NCI-H2081 treated with DMSO at 0.1 percent for 48 hours (cell line): ENCODE results near the gene SARNP.

Source experiments
- DNase-seq: peaks from one replicate; lab custom pipeline; 2025; lab: John Stamatoyannopoulos, UW

Gene SARNP

DNA sequence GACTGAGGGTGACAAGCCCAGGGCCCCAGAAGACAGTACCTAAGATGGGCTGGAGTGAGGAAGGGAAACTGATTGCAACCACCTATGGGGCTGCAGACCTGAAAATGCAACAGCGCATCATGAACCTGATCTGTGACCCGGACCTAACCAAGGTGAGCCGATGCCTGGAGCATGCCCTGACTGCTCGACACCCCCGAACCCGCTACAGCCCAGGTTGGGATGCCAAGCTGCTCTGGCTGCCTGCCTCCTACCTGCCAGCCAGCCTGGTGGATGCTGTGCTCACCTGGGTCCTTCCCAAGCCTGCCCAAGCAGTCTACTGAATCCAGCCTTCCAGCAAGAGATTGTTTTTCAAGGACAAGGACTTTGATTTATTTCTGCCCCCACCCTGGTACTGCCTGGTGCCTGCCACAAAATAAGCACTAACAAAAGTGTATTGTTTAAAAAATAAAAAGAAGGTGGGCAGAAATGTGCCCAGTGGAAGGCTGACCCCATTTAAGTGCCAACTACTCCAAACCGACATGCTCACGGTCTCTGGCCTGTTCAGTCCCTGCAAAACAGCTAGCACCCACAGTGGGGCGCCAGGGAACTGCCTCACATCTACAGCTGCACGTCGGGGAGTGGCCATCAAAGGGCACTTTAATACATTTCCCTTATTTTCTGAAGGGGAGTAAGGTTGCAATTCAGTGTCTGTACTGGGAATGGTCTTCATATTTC, 93.1 kb downstream of the SARNP start:
- no peak for DNase-seq

DNA sequence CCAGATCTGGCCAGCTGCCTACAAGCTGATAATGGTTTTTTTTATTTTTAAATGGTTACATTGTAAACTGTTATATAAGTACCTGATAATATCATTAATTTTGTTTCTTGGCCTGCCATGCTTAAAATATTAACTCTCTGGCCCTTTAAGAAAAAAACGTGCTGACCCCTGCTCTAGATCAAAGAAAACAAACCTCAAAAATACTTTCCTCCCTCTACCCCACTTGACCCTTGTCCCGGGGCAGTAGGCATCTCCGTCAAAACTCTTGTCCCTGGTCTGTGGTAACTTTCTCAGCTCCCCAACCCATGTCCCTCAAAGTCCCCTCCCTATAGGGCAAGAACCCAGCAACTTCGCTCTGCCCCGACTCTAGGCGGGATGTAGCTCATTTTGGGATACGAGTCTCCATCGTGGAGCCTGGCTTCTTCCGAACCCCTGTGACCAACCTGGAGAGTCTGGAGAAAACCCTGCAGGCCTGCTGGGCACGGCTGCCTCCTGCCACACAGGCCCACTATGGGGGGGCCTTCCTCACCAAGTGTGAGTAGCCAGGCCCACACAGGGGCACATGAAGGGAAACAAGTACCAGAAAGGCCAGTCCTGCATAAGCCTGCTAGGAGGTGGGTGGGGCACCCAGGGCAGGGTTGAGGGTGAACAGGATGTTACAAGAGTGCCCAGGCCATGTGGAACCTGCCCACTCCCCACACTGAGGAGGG, 93.9 kb downstream of the SARNP start:
- no peak for DNase-seq

DNA sequence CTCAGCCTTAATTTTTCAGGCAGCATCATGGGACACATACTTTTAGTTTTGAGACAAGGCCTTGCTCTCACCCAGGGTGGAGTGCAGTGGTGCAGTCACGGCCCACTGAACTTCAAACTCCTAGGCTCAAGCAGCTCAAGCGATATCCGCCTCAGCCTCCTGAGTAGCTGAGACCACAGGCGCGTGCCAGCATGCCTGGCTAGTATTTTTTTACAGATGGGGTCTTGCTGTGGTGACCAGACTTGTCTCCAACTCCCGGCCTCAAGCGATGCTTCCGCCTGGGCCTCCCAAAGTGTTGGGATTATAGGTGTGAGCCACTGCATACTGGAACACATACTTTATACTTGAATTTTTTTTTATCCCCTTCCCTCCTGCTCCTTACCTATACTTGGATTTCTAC, 94.6 kb downstream of the SARNP start:
- no peak for DNase-seq

DNA sequence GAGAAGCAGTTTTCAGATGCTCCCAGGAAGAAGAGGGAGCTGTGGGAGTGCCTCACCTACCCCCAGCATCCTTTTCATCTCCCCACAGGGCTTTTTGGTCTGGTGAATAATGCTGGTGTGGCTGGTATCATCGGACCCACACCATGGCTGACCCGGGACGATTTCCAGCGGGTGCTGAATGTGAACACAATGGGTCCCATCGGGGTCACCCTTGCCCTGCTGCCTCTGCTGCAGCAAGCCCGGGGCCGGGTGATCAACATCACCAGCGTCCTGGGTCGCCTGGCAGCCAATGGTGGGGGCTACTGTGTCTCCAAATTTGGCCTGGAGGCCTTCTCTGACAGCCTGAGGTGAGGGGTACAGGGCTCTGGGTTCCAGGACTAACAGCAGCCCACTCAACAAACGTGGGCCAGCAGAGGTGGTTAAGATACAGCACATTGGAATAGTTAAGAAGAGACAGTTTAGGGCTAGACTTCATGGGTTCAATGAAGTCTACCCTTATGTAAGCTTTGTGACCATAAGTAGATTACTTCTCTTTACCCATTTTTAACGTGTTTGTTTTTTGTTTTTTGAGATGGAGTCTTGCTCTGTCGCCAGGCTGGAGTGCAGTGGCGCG, 95.8 kb downstream of the SARNP start:
- no peak for DNase-seq

DNA sequence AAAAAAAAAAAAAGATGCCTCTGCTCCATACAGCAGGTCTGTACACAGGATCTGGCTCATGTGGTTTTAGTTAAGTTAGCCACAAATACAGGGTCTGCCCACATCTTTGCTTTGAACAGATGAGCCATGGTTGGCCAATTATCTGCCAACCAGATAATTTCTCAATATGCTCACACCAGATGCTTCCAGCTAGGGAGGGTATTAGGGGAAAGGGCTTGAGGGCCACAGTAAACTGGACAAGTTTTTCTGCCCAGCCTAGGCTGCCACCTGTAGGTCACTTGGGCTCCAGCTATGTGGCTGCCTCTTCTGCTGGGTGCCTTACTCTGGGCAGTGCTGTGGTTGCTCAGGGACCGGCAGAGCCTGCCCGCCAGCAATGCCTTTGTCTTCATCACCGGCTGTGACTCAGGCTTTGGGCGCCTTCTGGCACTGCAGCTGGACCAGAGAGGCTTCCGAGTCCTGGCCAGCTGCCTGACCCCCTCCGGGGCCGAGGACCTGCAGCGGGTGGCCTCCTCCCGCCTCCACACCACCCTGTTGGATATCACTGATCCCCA, 96.6 kb downstream of the SARNP start:
- DNase-seq: no peak

DNA sequence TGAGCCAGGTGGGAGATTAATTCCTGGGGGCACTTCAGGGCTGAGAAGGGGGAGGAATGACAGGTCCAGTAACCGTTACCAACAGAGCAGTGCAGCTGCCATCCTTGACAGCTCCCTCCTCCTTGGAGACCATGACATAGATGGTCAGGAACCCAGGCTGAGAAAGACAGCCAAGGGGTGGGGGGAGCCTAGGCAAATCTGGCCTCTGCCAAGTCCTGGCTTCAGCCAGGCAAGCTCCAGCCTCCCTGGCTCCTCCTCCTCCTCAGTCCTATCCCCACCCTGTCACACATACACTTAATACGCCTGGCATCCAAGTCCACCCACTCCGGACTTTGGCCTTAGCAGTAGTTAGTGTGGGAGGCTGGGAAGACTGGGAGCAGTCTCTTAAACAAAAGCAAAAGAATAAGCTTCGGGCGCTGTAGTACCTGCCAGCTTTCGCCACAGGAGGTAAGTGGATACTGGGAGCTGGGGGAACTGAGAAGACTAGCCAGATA, 97.4 kb downstream of the SARNP start, which contains the start of gene RDH5:
Gene RDH5 (plus strand): TSS at position 323 of the 494 bp plus-strand sequence. CDS start 792 bp downstream, outside the sequence.
- DNase-seq: no peak

DNA sequence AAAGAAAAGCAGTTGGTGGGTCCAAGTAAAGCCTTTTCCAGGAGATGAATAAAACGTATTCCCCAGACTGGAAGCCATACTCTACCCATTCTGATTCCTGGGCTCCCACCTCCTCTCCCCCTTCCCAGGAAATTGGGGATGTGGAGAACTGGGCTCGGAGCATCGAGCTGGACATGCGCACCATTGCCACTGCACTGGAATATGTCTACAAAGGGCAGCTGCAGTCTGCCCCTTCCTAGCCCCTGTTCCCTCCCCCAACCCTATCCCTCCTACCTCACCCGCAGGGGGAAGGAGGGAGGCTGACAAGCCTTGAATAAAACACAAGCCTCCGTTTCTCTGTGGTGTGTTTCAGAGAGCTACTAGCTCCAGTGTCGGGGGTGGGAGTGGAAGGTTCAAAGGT, 98.2 kb downstream of the SARNP start:
- no peak for DNase-seq

DNA sequence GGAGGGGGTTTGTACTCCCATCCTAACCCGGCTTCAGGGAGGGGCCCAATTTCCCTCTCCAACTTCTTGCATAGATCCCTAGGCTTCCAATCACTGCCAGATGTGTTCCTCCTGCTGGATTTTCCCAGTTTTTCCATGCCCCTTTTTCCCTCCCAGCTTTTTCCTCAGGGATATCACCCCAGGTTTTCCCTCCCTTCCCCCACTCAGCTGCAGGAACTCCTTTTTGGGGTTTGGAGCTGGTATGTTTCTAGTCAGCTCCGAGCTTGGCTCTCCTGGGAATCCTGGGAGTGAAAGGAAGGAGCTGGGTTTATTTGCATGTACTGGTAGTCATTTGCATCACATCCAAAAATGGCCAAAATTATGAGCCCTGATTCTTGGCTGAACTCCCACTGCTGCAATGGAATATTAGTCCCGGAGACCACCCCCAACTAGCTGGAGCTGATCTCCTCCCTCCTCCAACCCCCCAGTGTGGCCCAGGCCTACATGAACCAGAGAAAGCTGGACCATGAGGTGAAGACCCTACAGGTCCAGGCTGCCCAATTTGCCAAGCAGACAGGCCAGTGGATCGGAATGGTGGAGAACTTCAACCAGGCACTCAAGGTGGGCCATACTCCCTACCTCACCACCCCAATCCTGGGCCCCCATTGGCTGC, 98.8 kb downstream of the SARNP start:
- DNase-seq: no peak

DNA sequence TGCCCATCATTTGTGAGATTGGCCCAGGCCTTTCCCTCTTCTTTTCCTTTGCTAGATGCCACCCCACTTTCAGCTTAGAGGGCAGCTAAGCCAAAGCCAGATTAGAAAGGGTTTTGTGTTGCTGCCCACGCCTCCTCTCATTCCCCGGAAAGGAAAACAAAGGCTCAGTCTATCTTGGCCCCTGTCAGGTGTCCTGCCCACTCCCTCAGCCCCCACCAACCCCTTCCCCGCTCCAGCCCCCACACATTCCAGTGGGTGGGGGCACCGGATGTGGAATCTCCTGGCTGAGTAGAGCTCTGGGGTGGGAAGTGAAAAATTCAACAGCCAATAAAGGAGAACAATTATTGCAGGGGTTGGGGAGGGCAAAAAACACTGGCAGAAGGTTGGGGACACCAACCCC, 99.5 kb downstream of the SARNP start:
- no peak for DNase-seq

DNA sequence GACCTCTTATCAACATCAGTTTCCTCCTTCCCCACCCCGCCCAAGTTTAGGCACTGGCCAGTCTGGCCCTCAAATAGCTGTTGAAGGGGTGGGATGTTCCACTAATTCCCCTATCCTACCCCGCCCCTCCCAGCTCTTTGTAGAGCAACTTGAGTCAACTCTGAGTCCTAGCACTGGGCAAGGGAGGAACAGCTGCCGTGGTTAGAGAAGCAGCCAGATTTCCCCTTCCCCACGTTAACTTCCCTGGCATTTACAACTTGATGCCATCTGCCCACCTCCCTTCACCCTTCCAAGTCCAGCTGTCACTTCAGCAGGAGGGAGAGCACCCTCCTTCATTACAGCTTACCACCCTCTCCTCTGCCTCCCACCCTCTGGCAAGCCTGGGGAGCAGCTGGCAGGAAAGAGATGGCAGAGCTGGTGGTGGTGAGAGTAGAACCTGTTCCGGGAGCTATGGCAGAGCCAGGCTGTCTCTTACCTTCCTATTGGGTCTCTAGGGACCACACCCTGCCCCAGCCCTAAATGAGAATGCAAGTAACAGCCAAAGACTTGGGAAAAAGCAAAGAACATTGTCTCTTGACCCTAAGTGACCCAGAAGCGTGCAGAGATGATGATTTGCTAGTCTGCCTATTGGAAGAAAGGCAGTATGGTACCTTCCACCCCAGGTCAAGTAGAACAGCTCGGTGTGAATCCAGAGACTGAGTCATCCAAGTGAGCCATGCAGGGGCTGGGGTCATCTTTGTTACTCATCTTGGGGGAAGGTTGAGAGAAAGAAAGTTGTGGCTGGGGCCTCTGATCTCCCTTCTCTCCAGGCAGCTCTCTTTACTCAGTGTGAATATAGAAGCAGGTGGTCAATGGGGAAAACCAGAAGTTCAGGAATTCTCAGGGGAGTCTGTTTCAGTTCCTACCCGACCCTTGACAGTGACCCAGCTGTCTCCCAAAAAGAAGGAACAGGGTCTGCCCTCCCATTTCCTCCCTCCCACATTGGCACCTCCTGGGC, 100.2 kb downstream of the SARNP start:
- no peak for DNase-seq

DNA sequence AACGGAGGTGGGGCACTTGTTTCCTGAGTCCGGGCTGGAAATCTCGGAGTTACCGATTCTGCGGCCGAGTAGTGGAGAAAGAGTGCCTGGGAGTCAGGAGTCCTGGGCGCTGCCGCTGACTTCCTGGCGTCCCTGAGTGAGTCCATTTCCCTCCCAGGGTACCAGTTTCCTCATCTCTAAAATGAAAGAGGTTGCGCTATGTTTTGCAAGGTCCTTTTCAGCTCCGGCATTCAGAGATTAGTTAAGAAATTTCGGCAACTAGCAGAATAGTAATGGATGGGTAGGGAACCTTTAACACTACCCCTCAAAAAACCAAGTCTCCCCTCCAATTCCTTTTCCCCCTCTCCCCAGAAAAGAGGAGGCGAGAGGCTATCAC, 101.0 kb downstream of the SARNP start:
- no peak for DNase-seq

DNA sequence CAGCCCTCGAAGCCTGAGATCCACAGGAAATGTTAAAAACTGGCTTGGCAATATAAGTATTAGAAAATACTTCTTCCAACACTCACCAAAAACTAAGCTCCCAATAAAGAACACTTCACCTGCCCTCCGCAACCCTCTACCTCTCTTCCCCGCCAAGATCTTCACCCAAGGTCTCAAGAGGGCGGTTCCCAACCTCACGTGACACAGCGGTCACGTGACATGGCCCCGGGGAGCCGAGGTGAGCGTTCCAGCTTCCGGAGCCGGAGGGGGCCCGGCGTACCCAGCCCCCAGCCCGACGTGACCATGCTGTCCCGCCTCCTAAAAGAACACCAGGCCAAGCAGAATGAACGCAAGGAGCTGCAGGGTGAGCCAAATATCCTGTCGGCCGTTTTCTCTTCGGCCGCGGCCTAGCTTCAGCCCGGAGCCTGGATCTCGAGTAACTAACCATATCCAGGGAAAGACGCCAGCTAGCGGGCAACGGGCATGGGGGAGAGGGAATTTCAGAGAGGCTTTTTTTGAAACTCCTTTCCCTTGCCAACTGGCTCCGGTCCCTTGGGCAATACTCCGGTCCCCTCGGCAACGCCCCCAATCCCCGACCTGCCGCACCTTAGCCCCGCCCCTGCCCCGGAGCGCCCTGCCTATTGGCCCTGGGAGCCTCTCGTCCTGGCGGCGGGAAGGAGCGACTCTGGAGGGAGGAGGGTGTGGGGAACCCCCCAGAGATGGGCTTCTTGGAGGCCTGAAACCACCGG, 101.5 kb downstream of the SARNP start, which contains the start of gene BLOC1S1:
Gene BLOC1S1 (plus strand): TSS at position 214 of the 749 bp plus-strand sequence. CDS start 6 bp downstream, at position 220.
- peak; percentile 74 for DNase-seq

DNA sequence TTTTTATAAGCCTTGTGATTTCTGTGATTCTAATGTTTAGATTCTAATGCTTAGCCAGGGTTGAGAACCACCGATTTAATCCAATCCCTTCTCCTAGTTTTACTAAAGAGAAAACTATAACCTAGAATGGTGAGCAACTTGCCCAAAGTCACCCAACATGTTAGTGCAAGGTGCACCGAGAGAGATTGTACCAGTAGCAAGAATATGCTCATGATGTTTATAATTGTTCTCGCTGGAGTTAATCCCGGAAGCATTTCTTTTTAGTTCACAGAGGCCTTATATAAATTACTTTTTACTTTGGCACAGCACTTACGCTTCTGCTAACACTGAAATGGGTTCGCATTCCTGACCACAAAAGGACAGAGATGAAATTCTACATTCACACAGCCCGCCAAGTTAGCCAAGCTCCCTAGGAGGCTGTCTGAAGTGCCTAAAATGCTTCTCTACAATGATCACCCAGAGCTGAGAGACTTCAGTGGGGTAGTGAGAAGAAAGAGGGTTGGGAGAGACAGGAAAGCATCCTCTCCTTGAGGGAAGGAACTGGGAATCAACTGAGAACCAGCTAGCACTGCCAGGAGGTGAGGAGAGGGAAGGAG, 102.3 kb downstream of the SARNP start:
- DNase-seq: no peak

DNA sequence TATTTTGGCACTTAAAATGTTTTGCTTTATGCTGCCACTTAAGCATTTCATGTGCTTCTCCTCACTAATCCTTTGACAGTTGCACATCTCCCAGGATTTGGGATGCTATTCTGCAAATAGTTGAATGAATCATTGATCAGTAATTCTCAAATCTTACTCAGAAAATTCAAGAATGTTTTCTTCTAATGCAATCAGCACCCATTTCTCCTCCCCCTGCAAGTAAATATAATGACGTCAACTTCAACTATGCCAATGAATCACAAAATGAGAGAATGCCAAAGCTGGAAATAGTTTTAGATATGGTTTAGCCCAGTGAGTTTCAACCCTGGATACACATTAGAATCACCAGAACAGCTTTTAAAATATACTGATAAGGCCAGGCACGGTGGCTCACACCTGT, 103.8 kb downstream of the SARNP start:
- DNase-seq: no peak

DNA sequence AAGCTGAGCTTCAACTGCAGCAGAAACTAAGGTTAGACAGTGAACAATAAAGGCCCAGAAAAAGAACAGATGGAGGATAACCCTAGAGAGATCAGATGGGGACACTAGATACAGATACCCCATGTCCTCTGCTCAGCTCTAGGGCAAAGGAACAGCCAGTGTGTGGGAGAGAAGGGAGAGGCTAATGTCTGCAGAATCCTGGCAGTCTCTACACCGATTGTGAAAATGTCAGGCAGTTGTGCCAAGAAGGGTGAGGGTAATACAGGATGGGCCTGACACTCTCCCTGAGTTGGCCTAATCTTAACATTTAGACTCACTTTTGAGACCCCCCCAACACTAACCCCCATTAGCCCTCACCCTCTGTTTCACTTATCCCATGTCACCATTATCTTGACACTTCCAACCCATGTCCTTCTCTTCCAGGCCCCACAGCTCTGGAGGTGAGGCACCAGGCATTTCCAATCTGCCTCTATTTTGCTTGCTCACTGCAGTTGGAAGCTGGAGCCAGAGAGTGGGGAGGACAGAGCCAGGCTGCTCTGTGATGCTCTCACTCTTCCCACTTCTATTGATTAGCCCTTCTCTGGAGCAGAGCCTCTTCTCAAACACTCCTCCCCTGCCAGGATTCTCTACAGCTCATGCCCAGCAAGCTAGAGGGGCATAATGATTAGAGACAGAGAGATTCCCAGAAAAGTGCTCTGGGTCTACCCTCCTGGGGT, 104.7 kb downstream of the SARNP start:
- DNase-seq: no peak

DNA sequence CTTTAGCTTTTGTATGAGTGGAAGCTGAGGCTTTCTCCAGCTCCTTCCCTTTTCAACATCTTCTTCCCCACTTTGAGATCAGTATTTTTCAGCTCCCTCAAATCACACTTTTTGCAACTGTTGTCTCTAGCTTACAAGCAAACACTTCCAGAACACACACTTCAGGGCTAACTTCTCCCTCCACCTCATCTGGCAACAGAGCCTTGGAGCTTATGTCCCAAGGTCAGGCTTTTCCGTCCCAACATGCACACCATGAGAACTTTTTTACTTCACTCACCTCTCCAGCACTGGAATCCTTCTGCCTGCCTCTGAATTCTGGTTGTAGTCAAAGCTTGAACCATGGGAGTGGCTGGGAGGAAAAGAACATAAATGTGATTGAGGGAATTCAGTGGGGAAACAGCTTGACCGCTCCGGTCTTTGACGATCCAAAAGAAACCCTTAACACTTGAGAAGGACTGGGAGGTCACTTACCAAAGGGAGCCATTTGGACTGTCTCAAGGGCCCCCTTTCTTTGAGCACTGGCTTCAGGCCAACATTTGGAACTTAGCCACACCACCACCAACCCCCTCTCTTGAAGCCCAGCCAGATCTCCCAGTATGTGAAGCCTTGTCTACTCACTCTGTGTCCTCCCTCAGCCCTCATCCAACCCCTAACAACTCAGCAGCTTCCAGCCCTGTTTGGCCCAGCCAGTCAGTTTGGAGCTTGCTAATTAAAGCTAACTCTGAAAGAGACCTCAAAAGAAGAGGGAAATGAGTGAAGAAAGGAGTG, 105.6 kb downstream of the SARNP start:
- DNase-seq: no peak

DNA sequence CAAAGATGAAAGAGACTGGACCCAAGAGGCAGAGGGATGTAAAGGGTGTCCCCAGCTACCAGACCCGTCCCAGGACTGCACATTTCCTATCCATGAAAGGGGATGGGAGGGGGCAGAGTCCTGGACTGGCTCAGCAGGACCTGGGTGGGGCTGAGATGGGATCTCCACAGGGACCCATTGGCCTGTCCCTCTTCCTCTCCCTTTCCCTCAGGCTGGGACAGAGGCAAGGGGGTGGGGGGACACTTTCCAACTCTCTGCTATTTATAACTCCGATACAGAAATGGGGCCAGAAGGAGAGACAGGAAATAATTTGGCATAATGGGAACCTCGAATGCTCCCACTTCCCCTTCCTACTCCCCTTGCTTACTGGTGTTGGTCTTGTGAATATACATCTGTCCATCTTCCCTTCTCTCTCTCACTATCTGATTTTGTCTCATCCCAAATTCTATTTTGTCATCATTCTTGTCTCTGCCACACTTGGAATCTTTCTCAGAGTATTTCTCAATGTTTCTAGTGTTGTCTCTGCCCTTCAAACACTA, 108.8 kb downstream of the SARNP start:
- DNase-seq: no peak
